RWPE2 (cell line): ENCODE data around the gene ATP6V0B.

Experiments used
- ATAC-seq: fragments of 200-7000 bp; cut with Tn5 transposase; 3 replicates; pipeline ENCODE4 v1.9.1; 2021; ENCODE audit warnings: low read depth
- DNase-seq: peaks from one replicate; pipeline ENCODE4 v3.0.0-alpha.2; 2020; ENCODE audit warnings: low spot score
- H3K27ac ChIP-seq: fragments of 450-650 bp; 2 replicates; pipeline ENCODE4 v1.5.1; 2017; ENCODE audit warnings: mild to moderate bottlenecking; ENCODE audit not compliant: poor library complexity, severe bottlenecking
- H3K27me3 ChIP-seq: fragments of 250-450 bp; sonication (Bioruptor Pico); 2 replicates; pipeline ENCODE4 v1.5.1; 2021; ENCODE audit warnings: mild to moderate bottlenecking, moderate library complexity; ENCODE audit not compliant: insufficient read depth, poor library complexity, severe bottlenecking
- H3K36me3 ChIP-seq: fragments of 250-450 bp; sonication (Bioruptor Pico); 2 replicates; pipeline ENCODE4 v1.5.1; 2020; ENCODE audit warnings: low read depth, mild to moderate bottlenecking, moderate library complexity
- H3K4me1 ChIP-seq: fragments of 250-450 bp; sonication (Bioruptor Pico); 2 replicates; pipeline ENCODE4 v1.5.1; 2021; ENCODE audit warnings: mild to moderate bottlenecking, moderate library complexity; ENCODE audit not compliant: insufficient read depth, poor library complexity, severe bottlenecking
- H3K4me3 ChIP-seq: fragments of 250-450 bp; sonication (Bioruptor Pico); 2 replicates; pipeline ENCODE4 v1.5.1; 2021; ENCODE audit warnings: mild to moderate bottlenecking, moderate library complexity; ENCODE audit not compliant: severe bottlenecking
- H3K9me3 ChIP-seq: fragments of 250-450 bp; sonication (Bioruptor Pico); 2 replicates; pipeline ENCODE4 v1.5.1; 2021; ENCODE audit warnings: mild to moderate bottlenecking, moderate library complexity; ENCODE audit not compliant: severe bottlenecking
- CTCF ChIP-seq: fragments of 450-650 bp; IDR thresholded peaks from one replicate; pipeline ENCODE4 v1.5.1; 2017; ENCODE audit warnings: mild to moderate bottlenecking, moderate library complexity; ENCODE audit not compliant: poor library complexity, severe bottlenecking

Gene ATP6V0B

GRCh38 chr1:43974443-43975248 lies at the start of gene ATP6V0B:
Gene ATP6V0B, plus strand, starts transcription at chr1:43974960. Its CDS starts 81 bp downstream, at chr1:43975041.
- peak; percentile 73 for ATAC-seq
- peak within 1 kb of the TSS; percentile 95 for H3K4me3 ChIP-seq
- no peaks in the 10 kb centered on the region for H3K9me3 ChIP-seq
- H3K4me1 ChIP-seq: no peaks in the 10 kb centered on the region
- TF ChIP-seq CTCF: peak; percentile 7
- no peaks in the 10 kb centered on the region for H3K27me3 ChIP-seq
- H3K36me3 ChIP-seq: peaks cover 21% of the 10 kb centered on the region
- DNase-seq: peak; percentile 96
- peak within 1 kb of the TSS; percentile 63 for H3K27ac ChIP-seq

- Histone ChIP-seq H3K9me3 (no peaks in the 10 kb centered on the region), H3K36me3 (no peaks in the 10 kb centered on the region), H3K4me1 (peaks cover 32% of the 10 kb centered on the region), H3K27me3 (no peaks in the 10 kb centered on the region), H3K27ac (no peak overlapping the region), H3K4me3 (no peak overlapping the region)
- TF ChIP-seq CTCF: no peak
- ATAC-seq (no peak), DNase-seq (no peak)
Measured at GRCh38 chr1:43925846-43926245, 48.9 kb upstream of the ATP6V0B start.

GRCh38 chr1:43930168-43930948 lies 44.4 kb upstream of the ATP6V0B start:
- H3K4me1 ChIP-seq: peaks cover 38% of the 10 kb centered on the region
- ATAC-seq (no peak), DNase-seq (no peak)
- TF ChIP-seq CTCF: peak; percentile 57
- no peak overlapping the region for H3K4me3 ChIP-seq
- no peaks in the 10 kb centered on the region for H3K36me3 ChIP-seq
- H3K27ac ChIP-seq: peak overlapping the region; percentile 82
- no peaks in the 10 kb centered on the region for H3K27me3 ChIP-seq
- H3K9me3 ChIP-seq: no peaks in the 10 kb centered on the region

- peaks cover 40% of the 10 kb centered on the region for H3K4me1 ChIP-seq
- TF ChIP-seq CTCF: peak; percentile 4
- H3K4me3 ChIP-seq: no peak overlapping the region
- H3K27me3 ChIP-seq: no peaks in the 10 kb centered on the region
- no peak for DNase-seq
- H3K27ac ChIP-seq: peak overlapping the region; percentile 82
- no peaks in the 10 kb centered on the region for H3K36me3 ChIP-seq
- no peaks in the 10 kb centered on the region for H3K9me3 ChIP-seq
- ATAC-seq: 0 out of 3 replicates have a peak, but pooled peaks have one; percentile 2
Measured at GRCh38 chr1:43930949-43931275, 43.8 kb upstream of the ATP6V0B start.
